ENCODE data around the gene SPAST. TPM values are rescaled to one million over a fixed set of nuclear protein-coding genes. Genes with fewer than 3 reads are reported as not detected.

Gene SPAST
- total RNA-seq, 1 experiment from 2014 or later: 16.2 TPM

GRCh38 chr2:32159678-32160077 is 96.3 kb downstream of the SPAST start:
- no peak for TF ChIP-seq POLR2AphosphoS5 (IDR thresholded peaks at IDR 0.05; ENCODE audit: low read depth, low read length)
- TF ChIP-seq, protein P1, sequence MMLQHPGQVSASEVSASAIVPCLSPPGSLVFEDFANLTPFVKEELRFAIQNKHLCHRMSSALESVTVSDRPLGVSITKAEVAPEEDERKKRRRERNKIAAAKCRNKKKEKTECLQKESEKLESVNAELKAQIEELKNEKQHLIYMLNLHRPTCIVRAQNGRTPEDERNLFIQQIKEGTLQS (IDR thresholded peaks at IDR 0.05): no peak
- no peak for TF ChIP-seq FOSL1 (IDR thresholded peaks at IDR 0.05; ENCODE audit: low read depth)
- TF ChIP-seq JUND (IDR thresholded peaks at IDR 0.05): no peak
- no peak for TF ChIP-seq EZH2phosphoT487 (IDR thresholded peaks at IDR 0.05; ENCODE audit: borderline replicate concordance)
- TF ChIP-seq ZFX (IDR thresholded peaks at IDR 0.05): no peak
- TF ChIP-seq CBX3 (IDR thresholded peaks at IDR 0.05; ENCODE audit: low read depth): no peak
- TF ChIP-seq SIN3A (IDR thresholded peaks at IDR 0.05; ENCODE audit: low read depth): no peak
- TF ChIP-seq CTCF (IDR thresholded peaks at IDR 0.05 in 2 of 3, conservative IDR thresholded peaks at IDR 0.05 in 1 of 3; ENCODE audit: borderline replicate concordance in 1 of 3, insufficient read depth in 1 of 3, low read depth in 2 of 3, low read length in 2 of 3): no peak
- TF ChIP-seq, protein P2, sequence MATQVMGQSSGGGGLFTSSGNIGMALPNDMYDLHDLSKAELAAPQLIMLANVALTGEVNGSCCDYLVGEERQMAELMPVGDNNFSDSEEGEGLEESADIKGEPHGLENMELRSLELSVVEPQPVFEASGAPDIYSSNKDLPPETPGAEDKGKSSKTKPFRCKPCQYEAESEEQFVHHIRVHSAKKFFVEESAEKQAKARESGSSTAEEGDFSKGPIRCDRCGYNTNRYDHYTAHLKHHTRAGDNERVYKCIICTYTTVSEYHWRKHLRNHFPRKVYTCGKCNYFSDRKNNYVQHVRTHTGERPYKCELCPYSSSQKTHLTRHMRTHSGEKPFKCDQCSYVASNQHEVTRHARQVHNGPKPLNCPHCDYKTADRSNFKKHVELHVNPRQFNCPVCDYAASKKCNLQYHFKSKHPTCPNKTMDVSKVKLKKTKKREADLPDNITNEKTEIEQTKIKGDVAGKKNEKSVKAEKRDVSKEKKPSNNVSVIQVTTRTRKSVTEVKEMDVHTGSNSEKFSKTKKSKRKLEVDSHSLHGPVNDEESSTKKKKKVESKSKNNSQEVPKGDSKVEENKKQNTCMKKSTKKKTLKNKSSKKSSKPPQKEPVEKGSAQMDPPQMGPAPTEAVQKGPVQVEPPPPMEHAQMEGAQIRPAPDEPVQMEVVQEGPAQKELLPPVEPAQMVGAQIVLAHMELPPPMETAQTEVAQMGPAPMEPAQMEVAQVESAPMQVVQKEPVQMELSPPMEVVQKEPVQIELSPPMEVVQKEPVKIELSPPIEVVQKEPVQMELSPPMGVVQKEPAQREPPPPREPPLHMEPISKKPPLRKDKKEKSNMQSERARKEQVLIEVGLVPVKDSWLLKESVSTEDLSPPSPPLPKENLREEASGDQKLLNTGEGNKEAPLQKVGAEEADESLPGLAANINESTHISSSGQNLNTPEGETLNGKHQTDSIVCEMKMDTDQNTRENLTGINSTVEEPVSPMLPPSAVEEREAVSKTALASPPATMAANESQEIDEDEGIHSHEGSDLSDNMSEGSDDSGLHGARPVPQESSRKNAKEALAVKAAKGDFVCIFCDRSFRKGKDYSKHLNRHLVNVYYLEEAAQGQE (IDR thresholded peaks at IDR 0.05; ENCODE audit: low read depth): no peak
- no peak for TF ChIP-seq TCF7L2 (IDR thresholded peaks at IDR 0.05; ENCODE audit: borderline replicate concordance, extremely low read depth, insufficient read depth, insufficient read length)
- TF ChIP-seq, protein P3, sequence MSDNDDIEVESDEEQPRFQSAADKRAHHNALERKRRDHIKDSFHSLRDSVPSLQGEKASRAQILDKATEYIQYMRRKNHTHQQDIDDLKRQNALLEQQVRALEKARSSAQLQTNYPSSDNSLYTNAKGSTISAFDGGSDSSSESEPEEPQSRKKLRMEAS (IDR thresholded peaks at IDR 0.05): no peak
- TF ChIP-seq YY1 (IDR thresholded peaks at IDR 0.05; ENCODE audit: extremely low read depth, insufficient replicate concordance, low read depth, low read length): no peak
- TF ChIP-seq EZH2 (IDR thresholded peaks at IDR 0.05): no peak
- no peak for TF ChIP-seq POLR2A (IDR thresholded peaks at IDR 0.05; ENCODE audit: borderline replicate concordance, extremely low read depth, insufficient read depth, insufficient read length)
- ChIA-PET POLR2A (no interaction called here), CTCF (no interaction called here), RAD21 (ENCODE audit: low non-redundant PET in 1 of 2, low total read pairs in 2 of 2, uncharacterized antibody in 2 of 2, unreplicated experiment in 2 of 2) (no interaction called here)
- DNase-seq (ENCODE audit: low read depth, low spot score): no peak
- Histone ChIP-seq H3K9me3 (ENCODE audit: control insufficient read depth in 1 of 2, insufficient read depth in 1 of 2, low read depth in 1 of 2, low read length in 2 of 2) (no peaks in the 10 kb centered on the region), H3K4me2 (ENCODE audit: low read length) (no peak overlapping the region), H2AFZ (ENCODE audit: low read depth, low read length, poor library complexity, severe bottlenecking) (no peak overlapping the region), H3K27ac (ENCODE audit: low read depth, low read length) (no peak overlapping the region), H4K20me1 (ENCODE audit: insufficient read depth) (peaks cover 4% of the 10 kb centered on the region; the same call in 1 of the 2 replicates), H3K4me1 (ENCODE audit: control insufficient read depth in 1 of 2, insufficient read depth in 2 of 2, low read length in 2 of 2) (0 out of 4 replicates have a peak, but pooled peaks cover 4 to 5% of the 10 kb centered on the region in 2 experiments), H3K36me3 (ENCODE audit: control insufficient read depth in 1 of 2, insufficient read depth in 2 of 2, low read length in 2 of 2) (no peaks in the 10 kb centered on the region; a peak in 1 of 4 replicates), H3K79me2 (ENCODE audit: insufficient read depth, low read length) (peaks cover 7% of the 10 kb centered on the region), H3K9me2 (ENCODE audit: insufficient read depth) (no peaks in the 10 kb centered on the region), H3K27me3 (ENCODE audit: insufficient read depth, low read length) (no peaks in the 10 kb centered on the region), H3K9ac (ENCODE audit: low read length) (no peak overlapping the region), H3K4me3 (replicated peaks in 1 of 2; ENCODE audit: low read depth in 1 of 2, low read length in 2 of 2) (no peak overlapping the region)
- no peak for ATAC-seq
- no TSS peak for BruUV-seq (replicated peaks)
- intact Hi-C loops (cut with micrococcal nuclease): loop anchor here (10.0 kb wide), 2 partner anchors 145 to 275 kb away; partner anchors contain the start of gene MEMO1

All from HCT116 (cell line).